Activated CD4-positive, alpha-beta T cell treated with anti-CD3 and anti-CD28 coated beads, Interleukin-2, amount 50 U/mL, for 4 hours (primary cell): ENCODE data around the gene GALNT9.
"Not testable (repeated sequence)": the region's sequence is repeated elsewhere in the genome, so short reads cannot be mapped to it uniquely, and the experiment has no call there.

ENCODE experiments used
- DNase-seq, 2 experiments: peaks; one replicate each; pipeline ENCODE4 v3.0.0-alpha.2; 2020

Gene GALNT9

GRCh38 chr12:132153501-132154340 lies 175.7 kb downstream of the GALNT9 start:
- peak; percentile 53 to 61 for DNase-seq

DNA sequence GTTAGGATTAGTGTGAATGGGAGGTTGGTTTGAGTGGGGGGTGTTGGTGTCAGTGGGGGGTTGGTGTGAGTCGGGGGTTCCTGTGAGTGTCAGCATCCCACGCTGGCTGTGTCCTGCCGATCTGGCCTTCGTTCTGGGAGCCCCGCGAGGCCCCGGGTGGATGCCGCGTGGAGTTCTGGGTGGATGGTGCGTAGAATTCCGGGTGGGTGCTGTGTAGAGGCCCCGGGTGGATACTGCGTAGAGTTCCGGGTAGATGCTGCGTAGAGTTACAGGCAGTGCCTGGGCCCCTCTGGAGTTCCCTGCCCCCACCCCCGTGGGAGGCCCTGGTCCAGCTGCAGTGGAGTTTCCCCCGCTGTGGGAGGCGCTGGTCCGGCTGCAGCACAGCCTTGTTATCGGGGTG lies 176.4 kb downstream of the GALNT9 start:
- no peak for DNase-seq

GRCh38 chr12:132152411-132152821 lies 177.0 kb downstream of the GALNT9 start:
- DNase-seq: no peak

DNA sequence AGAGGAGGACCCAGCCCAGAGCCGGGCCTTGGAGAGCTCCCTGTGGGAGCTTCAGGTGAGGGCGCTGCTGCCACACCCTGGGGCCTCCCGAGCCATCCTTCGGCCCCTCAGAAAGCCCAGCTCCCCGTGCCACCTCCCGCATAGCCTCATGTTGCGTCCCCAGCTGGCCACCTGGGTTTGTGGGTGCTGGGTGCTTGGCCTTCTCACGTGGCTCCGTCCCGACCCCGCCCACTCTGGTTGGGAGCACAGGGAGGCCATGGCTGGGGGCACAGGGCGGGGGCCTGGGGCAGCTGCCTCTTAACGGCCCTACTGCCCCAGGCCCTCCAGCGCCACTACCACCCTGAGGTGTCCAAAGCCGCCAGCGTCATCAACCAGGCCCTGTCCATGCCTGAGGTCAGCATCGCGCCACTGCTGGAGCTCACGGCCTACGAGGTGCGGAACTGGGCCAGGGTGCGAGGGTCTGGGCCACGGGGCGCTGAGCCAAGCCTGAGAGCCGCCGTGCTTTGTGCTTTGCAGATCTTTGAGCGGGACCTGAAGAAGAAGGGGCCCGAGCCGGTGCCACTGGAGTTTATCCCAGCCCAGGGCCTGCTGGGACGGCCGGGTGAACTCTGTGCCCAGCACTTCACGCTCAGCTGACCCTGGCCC lies 177.5 kb downstream of the GALNT9 start:
- DNase-seq: no peak

GRCh38 chr12:132151145-132151765 lies 178.1 kb downstream of the GALNT9 start:
- DNase-seq: no peak

- DNase-seq: no peak
Measured at GRCh38 chr12:132150780-132151144, 178.6 kb downstream of the GALNT9 start.

- DNase-seq: not testable (repeated sequence)
Measured at GRCh38 chr12:132149526-132149925, 179.9 kb downstream of the GALNT9 start.

DNA sequence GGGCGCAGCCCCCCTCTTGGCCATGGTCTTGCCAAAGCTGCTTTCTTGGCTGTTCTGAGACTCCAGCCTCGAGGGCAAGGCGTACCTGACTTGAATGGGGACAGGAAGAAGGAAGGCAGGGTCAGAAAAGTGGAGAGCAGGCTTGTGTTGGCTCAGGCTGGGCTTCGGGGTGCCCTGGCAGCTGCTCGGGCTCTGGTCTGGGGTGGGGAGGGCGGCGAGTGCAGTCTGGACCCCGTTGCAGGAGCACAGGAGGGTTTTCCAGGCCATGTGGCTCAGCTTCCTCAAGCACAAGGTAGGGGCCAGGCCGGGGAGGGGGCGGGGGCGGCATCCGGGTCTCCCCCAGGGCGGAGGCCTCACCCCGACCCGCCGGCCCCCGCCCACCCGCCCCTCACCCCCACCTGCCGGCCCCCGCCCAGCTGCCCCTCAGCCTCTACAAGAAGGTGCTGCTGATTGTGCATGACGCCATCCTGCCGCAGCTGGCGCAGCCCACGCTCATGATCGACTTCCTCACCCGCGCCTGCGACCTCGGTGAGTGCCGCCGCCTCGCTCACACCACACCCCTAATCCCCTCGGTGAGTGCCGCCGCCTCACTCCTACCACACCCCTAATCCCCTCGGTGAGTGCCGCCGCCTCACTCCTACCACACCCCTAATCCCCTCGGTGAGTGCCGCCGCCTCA lies 180.9 kb downstream of the GALNT9 start:
- DNase-seq: no peak

DNA sequence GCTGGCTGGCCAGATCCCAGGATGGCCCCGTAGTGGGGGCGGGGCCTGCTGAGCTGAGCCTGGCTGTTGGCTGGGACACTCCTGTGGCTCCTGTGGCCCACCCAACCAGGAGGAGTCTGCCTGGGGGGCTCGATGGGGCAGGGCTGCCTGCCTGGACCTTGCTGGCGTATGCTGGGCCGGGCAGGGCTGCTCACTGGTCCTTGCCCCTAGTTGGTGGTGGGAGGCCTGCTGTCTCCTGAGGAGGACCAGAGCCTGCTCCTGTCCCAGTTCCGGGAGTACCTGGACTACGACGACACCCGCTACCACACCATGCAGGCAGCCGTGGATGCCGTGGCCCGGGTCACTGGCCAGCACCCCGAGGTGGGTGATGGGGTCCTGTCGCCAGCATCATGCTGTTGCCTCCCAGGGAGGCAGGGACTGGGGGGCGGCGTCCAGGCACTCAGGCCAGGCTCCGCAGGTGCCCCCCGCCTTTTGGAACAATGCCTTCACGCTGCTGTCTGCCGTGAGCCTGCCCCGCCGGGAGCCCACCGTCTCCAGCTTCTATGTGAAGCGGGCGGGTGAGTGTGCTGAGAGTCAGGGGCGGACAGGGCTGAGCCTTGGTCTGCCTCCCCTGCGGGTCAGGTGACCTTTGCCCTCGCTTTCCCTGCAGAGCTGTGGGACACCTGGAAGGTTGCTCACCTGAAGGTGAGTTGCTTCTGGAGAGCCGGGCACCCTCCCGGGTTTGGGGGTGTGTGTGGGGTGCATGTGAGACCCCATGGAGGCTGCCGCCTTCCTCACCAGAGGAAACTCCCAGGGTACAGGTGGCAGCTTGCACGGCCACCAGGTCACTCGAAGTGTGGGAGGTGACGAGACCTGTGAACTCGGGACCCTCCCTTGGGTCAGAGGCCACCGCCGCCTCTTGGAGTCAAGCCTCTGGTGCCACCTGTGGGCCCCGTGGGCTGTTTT lies 181.7 kb downstream of the GALNT9 start:
- DNase-seq: no peak

- DNase-seq: no peak
Measured at GRCh38 chr12:132146772-132147422, 182.5 kb downstream of the GALNT9 start.
